RWPE1 (cell line): ENCODE measurements around the gene AR.

Experiments
- CTCF ChIA-PET: fragments of 350-600 bp; sonication (Branson Sonifier 250); formaldehyde crosslinking; extraction: SDS; loops from one replicate; lab custom pipeline; 2021; lab: Yijun Ruan, JAX
- POLR2A ChIA-PET: fragments of 400-600 bp; formaldehyde crosslinking; extraction: SDS; loops from one replicate; lab custom pipeline; 2020; ENCODE audit warnings: antibody characterized with exemption; ENCODE audit not compliant: low non-redundant PET; lab: Yijun Ruan, JAX
- DNase-seq: peaks from one replicate; pipeline ENCODE4 v3.0.0; 2012; ENCODE audit warnings: low spot score
- H3K27ac ChIP-seq: fragments of 450-650 bp; 2 replicates; pipeline ENCODE4 v1.5.1; 2017
- TF ChIP-seq, protein P1 (sequence below): fragments of 450-650 bp; conservative IDR thresholded peaks from 2 replicates; pipeline ENCODE4 v1.5.1; 2017; ENCODE audit warnings: low read depth, mild to moderate bottlenecking

The AR gene

DNA sequence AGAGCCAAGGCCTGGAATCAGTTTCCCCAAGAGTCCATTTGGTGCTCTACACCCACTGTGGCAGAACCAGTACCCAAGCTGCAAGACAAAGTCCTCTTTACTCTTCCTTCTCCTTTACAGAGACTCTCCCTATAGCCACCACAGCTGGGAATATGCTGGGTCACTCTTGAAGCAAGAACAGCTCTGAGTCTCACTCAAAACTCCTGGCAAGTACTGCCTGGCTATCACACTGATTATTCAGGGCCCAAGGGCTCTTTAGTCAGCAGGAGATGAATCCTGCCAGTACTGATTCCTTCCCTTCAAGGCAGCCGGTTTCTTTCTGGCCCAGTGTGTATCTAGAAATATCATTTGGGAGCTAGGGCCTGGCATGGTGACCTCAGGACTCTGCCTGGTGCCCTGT lies 130.9 kb downstream of the AR start:
- TF ChIP-seq, protein P1, sequence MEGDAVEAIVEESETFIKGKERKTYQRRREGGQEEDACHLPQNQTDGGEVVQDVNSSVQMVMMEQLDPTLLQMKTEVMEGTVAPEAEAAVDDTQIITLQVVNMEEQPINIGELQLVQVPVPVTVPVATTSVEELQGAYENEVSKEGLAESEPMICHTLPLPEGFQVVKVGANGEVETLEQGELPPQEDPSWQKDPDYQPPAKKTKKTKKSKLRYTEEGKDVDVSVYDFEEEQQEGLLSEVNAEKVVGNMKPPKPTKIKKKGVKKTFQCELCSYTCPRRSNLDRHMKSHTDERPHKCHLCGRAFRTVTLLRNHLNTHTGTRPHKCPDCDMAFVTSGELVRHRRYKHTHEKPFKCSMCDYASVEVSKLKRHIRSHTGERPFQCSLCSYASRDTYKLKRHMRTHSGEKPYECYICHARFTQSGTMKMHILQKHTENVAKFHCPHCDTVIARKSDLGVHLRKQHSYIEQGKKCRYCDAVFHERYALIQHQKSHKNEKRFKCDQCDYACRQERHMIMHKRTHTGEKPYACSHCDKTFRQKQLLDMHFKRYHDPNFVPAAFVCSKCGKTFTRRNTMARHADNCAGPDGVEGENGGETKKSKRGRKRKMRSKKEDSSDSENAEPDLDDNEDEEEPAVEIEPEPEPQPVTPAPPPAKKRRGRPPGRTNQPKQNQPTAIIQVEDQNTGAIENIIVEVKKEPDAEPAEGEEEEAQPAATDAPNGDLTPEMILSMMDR, result no peak
- CTCF ChIA-PET, result no interaction called here
- POLR2A ChIA-PET, result no interaction called here
- DNase-seq, result no peak
- no peak overlapping the region for H3K27ac ChIP-seq

DNA sequence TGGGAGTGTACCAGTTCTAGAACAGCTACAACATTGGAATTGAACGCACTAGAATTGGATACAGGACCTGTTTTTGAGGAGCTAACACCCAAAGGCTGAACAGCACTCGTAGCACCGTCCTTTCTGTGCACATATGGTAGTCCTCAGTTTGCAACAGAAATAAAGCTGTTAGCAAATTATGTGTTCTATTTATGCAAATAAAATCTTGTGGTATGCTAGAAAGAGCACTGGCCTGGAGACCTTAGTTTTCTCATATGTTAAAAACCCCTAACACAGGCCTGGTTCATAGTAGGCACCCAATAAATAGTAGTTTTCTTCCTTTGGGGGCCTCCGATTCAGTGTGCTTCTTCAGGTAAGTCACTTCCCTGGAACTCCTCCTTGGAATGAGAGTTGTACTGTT lies 140.3 kb downstream of the AR start:
- ChIA-PET CTCF (no interaction called here), POLR2A (no interaction called here)
- no peak overlapping the region for H3K27ac ChIP-seq
- TF ChIP-seq, protein P1, result no peak
- DNase-seq, result no peak

DNA sequence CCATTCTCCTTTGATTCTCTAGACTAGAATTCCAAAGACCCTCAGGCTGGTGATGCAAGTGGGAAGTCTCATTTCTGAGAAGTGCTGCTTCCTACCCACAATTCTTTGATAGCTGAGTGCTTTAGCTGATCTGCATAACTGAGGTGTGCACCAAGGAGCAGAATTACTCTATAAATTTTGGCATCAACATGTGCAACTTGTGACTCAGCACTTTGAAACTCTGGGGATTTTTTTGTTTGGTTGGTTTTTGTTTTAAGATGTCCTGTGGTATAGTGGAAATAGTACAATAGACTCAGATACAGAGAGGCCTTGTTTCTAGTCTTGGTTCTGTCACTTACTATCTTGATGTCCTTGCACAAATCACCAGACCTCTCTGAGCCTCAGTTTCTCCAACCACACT lies 148.4 kb downstream of the AR start:
- DNase-seq, result no peak
- POLR2A ChIA-PET, result no interaction called here
- TF ChIP-seq, protein P1, result no peak
- H3K27ac ChIP-seq, result no peak overlapping the region
- CTCF ChIA-PET, result no interaction called here

DNA sequence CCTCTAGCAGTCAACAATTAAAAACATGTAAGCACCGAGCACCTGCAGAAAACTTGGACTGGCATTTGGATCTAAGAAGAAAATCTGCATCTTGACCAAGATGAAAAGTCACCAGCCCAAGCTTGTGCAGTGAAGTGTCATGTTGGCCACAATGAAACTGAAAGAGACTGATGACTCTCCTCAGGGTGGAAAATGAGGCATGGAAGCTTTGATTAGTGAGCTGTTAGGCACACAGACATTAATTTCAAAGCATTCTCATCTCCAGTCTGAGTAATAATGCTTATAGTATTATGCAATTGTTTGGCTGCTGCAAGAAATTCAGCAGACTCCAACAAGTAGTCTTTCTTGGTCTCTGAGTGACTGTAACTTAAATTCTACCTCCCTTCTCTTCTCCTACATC lies 150.1 kb downstream of the AR start:
- TF ChIP-seq, protein P1, result no peak
- DNase-seq, result no peak
- H3K27ac ChIP-seq, result no peak overlapping the region
- POLR2A ChIA-PET, result no interaction called here
- CTCF ChIA-PET, result no interaction called here

DNA sequence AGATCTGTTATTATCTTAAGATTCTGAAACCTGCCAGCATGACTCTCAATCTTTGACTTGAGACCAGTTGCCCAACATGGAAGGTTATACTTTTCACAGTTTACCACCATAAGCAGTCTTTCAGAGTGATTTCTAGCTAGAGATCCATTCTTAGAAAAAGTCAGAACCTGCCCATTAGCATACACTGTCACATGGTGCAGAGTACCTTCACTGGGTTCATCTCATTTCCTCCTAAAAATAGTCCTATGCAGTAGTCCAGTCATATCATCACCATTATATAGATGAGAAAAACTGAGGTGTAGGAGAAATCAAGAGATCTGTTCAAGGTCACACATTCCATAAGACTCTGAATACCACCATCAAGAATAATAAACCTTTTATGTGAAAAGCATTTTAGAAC lies 153.6 kb downstream of the AR start:
- no peak for DNase-seq
- TF ChIP-seq, protein P1, result no peak

DNA sequence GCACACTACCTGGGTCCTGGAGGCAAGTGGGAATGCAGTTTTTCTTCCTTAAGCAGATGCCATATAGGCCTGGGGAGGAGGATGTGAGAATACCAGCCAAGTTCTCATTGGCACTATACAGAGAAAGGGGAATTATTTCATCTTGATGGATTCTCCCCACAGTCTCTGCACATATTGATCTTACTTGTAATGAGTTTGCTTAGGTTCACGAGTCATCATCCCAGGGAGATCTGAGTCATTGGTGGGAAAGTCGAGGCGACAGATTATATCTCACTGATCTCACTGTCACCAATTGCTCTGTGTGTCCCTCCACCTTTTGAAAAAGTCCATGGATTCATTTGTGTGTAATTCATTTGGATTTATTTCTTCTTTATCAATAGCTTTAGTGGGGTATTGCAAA lies 156.8 kb downstream of the AR start:
- no peak overlapping the region for H3K27ac ChIP-seq
- TF ChIP-seq, protein P1, result no peak
- ChIA-PET POLR2A (no interaction called here), CTCF (no interaction called here)
- DNase-seq, result no peak

More for the DNA sequence above, 153.6 kb downstream of the AR start:
- CTCF ChIA-PET, result no interaction called here
- POLR2A ChIA-PET, result no interaction called here
- H3K27ac ChIP-seq, result no peak overlapping the region

DNA sequence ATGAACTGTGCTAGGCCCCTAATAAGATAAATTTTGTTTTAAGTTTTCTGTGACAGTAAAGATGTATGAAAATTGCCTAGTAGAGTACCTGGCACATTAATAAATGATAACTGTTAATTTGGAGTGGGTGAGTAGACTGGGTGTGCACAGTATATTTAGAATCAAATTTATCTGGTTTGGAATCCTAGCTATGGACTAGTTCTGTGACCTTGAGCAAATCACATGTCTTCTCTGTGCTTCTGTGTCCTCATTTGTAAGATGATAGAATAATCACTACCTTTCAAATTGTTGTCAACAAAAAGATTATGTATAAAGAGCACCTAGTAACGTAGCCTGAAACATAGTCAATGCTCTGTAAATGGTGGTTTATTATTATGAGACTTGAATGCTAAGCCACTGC lies 170.2 kb downstream of the AR start:
- ChIA-PET POLR2A (no interaction called here), CTCF (no interaction called here)
- no peak for DNase-seq
- H3K27ac ChIP-seq, result no peak overlapping the region
- TF ChIP-seq, protein P1, result no peak
